Cardiac muscle cell (in vitro differentiated cells and primary cell): ENCODE measurements around the gene STARD10. TPM values are rescaled to one million over a fixed set of nuclear protein-coding genes. Genes with fewer than 3 reads are reported as not detected.
"Not testable (repeated sequence)": the region's sequence is repeated elsewhere in the genome, so short reads cannot be mapped to it uniquely, and the experiment has no call there.

ENCODE experiments used
- DNase-seq, 2 donors: peaks; one replicate each; pipeline versions ENCODE4 v3.0.0 to v3.0.0-alpha.2; 2010 to 2017; ENCODE audit warnings: low read depth in 1 of 2, low spot score in 1 of 2
- H3K27ac ChIP-seq: fragments of 200-600 bp; sonication (generic); 2 replicates; pipeline ENCODE4 v1.5.1; 2016
- H3K27me3 ChIP-seq: fragments of 200-600 bp; sonication (generic); 2 replicates; pipeline ENCODE4 v1.6.0; 2016; ENCODE audit warnings: control low read depth
- H3K36me3 ChIP-seq: fragments of 200-600 bp; sonication (generic); 2 replicates; pipeline ENCODE4 v1.5.1; 2016; ENCODE audit warnings: control low read depth
- H3K4me1 ChIP-seq: fragments of 200-600 bp; sonication (generic); 2 replicates; pipeline ENCODE4 v1.8.1; 2017; ENCODE audit warnings: low read depth, mild to moderate bottlenecking, mixed run types
- H3K4me3 ChIP-seq: fragments of 200-600 bp; sonication (generic); 2 replicates; pipeline ENCODE4 v1.5.1; 2016; ENCODE audit warnings: mild to moderate bottlenecking
- H3K9me3 ChIP-seq: fragments of 200-600 bp; sonication (generic); 2 replicates; pipeline ENCODE4 v1.5.1; 2017; ENCODE audit warnings: low read depth, mild to moderate bottlenecking, control low read depth
- polyA plus RNA-seq: library from polyadenylated mRNA; unstranded; fragments of >200 nt; fragmentation: Nextera tagmentation; extraction: Ambion mirVana; gene quantifications from 2 replicates; pipeline ENCODE4 v1.2.1, GENCODE V29; 2016
- total RNA-seq: library from RNA; depleted of rRNA; stranded (reverse); fragments of >200 nt; gene quantifications from 2 replicates; pipeline ENCODE4 v1.2.3, GENCODE V29; 2016
- TF ChIP-seq, protein P1 (sequence below): IDR thresholded peaks from 2 replicates; pipeline ENCODE4 v1.5.1; 2012; ENCODE audit warnings: low read depth, mild to moderate bottlenecking, low read length

Gene STARD10
- total and polyA plus RNA-seq, 2 experiments from 2014 or later = 91.4 to 101 TPM

DNA sequence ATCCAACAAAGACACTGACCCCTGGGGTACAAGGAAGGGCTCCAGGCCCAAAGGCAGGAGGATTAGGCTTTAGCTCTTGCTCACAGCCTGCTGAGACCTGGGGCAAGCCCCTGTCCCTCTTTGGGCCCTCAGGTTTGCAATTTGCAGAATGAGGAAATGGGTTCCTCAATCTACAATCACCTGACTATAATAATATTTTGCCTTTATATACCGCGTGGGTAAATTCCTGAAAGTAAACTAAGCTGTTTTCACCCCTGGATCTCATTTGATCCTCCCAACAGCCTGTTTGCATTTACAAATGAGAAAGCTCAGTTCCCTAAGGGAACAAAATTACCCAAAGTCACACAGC, 797 bp downstream of the STARD10 start:
- H3K4me1 ChIP-seq = peaks cover 31% of the 10 kb centered on the region
- no peak overlapping the region for H3K4me3 ChIP-seq
- no peaks in the 10 kb centered on the region for H3K36me3 ChIP-seq
- H3K27ac ChIP-seq = peak overlapping the region; percentile 88
- no peak for DNase-seq
- TF ChIP-seq, protein P1, sequence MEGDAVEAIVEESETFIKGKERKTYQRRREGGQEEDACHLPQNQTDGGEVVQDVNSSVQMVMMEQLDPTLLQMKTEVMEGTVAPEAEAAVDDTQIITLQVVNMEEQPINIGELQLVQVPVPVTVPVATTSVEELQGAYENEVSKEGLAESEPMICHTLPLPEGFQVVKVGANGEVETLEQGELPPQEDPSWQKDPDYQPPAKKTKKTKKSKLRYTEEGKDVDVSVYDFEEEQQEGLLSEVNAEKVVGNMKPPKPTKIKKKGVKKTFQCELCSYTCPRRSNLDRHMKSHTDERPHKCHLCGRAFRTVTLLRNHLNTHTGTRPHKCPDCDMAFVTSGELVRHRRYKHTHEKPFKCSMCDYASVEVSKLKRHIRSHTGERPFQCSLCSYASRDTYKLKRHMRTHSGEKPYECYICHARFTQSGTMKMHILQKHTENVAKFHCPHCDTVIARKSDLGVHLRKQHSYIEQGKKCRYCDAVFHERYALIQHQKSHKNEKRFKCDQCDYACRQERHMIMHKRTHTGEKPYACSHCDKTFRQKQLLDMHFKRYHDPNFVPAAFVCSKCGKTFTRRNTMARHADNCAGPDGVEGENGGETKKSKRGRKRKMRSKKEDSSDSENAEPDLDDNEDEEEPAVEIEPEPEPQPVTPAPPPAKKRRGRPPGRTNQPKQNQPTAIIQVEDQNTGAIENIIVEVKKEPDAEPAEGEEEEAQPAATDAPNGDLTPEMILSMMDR = no peak
- no peaks in the 10 kb centered on the region for H3K27me3 ChIP-seq
- no peaks in the 10 kb centered on the region for H3K9me3 ChIP-seq

DNA sequence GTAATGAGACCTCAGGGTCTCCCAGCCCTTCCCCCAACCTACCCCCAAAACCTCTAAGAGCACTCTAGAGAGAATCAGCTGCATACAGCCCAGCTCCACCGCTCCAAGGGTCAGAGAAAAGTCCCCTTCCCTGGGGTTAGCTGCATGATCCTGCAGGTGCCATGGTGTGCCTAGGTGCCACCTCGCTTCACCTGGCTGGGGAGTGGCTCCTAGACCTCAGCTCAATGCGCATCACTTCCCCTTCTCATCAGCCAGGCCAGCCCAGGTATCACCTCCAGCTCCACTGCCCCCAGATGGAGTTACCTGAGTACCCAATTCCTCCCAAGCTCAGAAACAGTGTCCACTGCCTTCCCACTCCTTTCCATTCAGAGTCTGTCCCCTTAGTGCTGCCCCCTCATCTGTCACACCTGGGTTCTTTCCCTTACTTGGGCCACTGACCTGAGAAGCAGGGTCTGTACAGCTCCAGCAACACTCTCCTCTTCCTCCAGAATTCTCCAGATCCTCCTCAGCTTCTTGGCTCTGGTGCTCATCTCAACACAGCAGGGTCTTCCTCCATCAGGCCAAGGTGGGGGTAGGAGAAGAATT, 1.3 kb downstream of the STARD10 start:
- DNase-seq = no peak
- TF ChIP-seq, protein P1 = no peak
- Histone ChIP-seq H3K4me1 (peaks cover 37% of the 10 kb centered on the region), H3K9me3 (no peaks in the 10 kb centered on the region), H3K27me3 (no peaks in the 10 kb centered on the region), H3K27ac (peak overlapping the region; percentile 88), H3K4me3 (no peak overlapping the region), H3K36me3 (no peaks in the 10 kb centered on the region)

DNA sequence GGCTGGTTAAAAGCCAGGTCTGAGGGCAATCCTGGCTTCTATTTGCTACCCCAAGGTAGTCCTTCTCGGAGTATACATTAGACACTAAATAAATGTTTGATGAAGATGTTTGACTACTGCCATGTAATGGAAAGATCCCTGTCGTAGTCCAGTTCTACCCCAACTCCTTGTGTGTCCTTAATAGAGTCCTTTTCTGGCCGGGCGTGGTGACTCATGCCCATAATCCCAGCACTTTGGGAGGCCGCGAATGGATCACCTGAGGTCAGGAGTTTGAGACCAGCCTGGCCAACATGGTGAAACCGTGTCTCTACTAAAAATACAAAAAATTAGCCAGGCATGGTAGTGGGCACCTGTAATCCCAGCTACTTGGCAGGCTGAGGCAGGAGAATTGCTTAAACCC, 2.6 kb downstream of the STARD10 start:
- not testable (repeated sequence) for H3K36me3 ChIP-seq, H3K27me3 ChIP-seq, H3K4me3 ChIP-seq, H3K9me3 ChIP-seq, H3K27ac ChIP-seq, DNase-seq
- peaks cover 41% of the 10 kb centered on the region for H3K4me1 ChIP-seq

DNA sequence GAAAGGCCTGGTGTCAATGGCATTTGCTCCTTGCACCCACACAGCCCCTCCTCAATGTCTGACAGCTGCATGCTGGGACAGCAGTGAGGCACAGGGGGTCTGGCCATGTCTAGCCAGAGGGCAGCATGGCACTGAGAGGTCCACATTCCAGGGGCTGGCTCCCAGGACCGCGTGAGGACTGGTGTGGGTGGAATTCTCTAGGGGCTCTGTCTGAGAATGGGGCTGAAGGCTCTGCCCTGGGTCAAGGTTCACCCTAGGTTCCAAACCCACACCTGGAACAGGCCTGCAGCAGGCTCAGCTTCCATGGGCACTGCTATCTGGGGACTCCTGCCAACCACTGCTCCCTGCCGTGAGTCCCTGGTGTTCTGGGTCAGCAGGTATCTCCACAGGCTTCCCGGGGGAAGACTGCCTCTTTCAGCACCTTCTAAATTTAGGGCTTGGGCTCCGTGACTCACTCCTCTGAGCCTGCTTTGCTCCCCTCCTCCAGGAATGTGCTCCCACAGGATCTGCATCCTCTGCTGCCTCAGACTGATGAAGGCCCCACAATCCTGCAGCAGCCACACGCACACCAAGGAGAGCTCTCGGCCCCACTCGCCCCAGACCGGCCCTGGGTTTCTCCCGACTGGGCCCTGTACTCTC, 4.2 kb downstream of the STARD10 start:
- peak; percentile 46 to 61 for DNase-seq
- Histone ChIP-seq H3K9me3 (no peaks in the 10 kb centered on the region), H3K36me3 (no peaks in the 10 kb centered on the region), H3K4me1 (peaks cover 38% of the 10 kb centered on the region), H3K27me3 (no peaks in the 10 kb centered on the region), H3K27ac (peak overlapping the region; percentile 84), H3K4me3 (no peak overlapping the region)
- TF ChIP-seq, protein P1 = no peak

DNA sequence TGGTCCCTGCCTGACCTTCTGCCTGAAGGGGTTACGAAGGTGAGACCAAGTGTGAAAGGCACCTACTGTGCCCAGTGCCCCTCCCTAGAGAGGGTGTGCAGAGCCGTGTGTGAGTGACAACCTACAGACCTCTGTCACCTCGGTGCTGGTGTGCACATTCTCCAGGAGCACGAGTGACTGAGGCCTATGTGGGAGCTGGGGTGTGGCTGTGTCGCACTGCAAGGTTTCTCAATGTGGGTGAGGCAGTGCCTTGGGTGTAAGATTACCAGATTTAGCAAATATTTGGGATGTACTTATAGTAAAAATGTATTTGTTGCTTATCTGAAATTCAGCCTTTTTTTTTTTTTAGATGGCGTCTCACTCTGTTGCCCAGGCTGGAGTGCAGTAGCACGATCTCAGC, 5.6 kb downstream of the STARD10 start:
- Histone ChIP-seq H3K36me3 (no peaks in the 10 kb centered on the region), H3K4me3 (no peak overlapping the region), H3K9me3 (no peaks in the 10 kb centered on the region), H3K4me1 (peaks cover 34% of the 10 kb centered on the region), H3K27me3 (no peaks in the 10 kb centered on the region), H3K27ac (no peak overlapping the region)
- no peak for DNase-seq
- TF ChIP-seq, protein P1 = no peak

DNA sequence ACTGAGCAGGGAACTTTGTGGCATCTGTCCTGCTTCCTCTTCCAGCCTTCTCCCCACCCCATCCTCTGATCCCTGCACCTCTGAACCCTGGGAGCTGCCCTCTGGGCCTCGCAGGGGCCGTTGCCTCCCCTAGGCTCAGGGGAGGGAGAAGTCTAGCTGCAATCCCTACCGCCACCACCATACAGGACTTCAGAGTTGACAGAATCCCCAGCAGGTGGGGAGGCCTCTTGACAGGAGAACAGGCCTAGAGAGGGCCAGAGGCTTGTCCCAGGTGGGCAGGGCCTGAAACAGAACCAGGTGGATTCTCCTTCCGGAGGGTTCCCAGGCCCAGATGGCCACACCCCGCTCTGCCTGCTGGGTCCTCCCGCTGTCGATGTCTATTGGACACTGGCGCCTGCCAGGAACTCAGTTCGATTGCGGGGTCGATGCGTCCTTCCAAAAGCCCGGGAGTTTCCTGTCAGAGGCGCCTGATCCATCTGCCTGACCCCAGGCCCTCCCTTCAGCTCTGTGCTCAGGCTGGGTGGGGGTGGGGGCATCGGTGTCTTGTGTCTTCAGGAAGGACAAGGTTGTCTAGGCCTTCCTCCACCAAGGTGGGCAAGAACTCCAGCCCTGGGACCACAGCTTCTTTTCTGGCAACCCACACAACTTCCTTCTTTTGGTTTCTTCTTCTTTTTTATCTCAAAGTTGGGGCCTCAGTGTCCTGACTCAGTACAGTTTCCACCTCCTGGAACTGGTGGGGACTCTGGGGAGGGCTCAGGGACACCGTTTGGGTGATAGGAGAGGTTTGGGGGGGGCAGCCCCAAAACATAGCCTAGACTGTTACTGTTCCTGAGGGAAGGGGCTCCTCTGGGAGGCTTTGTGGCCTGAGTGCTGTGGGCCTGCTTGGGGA, 6.4 kb downstream of the STARD10 start:
- Histone ChIP-seq H3K36me3 (no peaks in the 10 kb centered on the region), H3K27ac (no peak overlapping the region), H3K9me3 (no peaks in the 10 kb centered on the region), H3K4me3 (no peak overlapping the region), H3K27me3 (no peaks in the 10 kb centered on the region), H3K4me1 (peaks cover 28% of the 10 kb centered on the region)
- DNase-seq = peak in 1 of 2 donors; percentile 40
- TF ChIP-seq, protein P1 = no peak
